IPS DF 6.9 (cell line): ENCODE data around the gene SLC28A3.

ENCODE experiments used
- DNase-seq: peaks from one replicate; pipeline ENCODE4 v3.0.0-alpha.2; 2013; ENCODE audit warnings: low read depth, low spot score
- H3K27ac ChIP-seq: one replicate; pipeline ENCODE4 v1.5.1; 2013; ENCODE audit warnings: low read length, control low read depth
- H3K27me3 ChIP-seq: 2 replicates; pipeline ENCODE4 v1.6.1; 2013; ENCODE audit warnings: mild to moderate bottlenecking, low read length; ENCODE audit not compliant: control insufficient read depth, insufficient read depth
- H3K36me3 ChIP-seq: 2 replicates; pipeline ENCODE4 v1.6.1; 2013; ENCODE audit warnings: low read length; ENCODE audit not compliant: control insufficient read depth, insufficient read depth
- H3K4me1 ChIP-seq: 2 replicates; pipeline ENCODE4 v1.6.1; 2013; ENCODE audit warnings: low read length; ENCODE audit not compliant: control insufficient read depth, insufficient read depth
- H3K4me3 ChIP-seq: 2 replicates; pipeline ENCODE4 v1.5.1; 2013; ENCODE audit warnings: mild to moderate bottlenecking, low read length
- H3K9me3 ChIP-seq: 2 replicates; pipeline ENCODE4 v1.6.1; 2013; ENCODE audit warnings: low read length, inconsistent platforms; ENCODE audit not compliant: control insufficient read depth, insufficient read depth
- WGBS: extraction: QIAGEN DNeasy Blood & Tissue Kit; methylation state at CpG from one replicate; pipeline ENCODE4 v1.1.7; 2013; ENCODE audit warnings: mixed read lengths, missing lambda C conversion rate; ENCODE audit not compliant: insufficient read length, insufficient coverage; 5-methylcytosine and 5-hydroxymethylcytosine counted together

SLC28A3 gene

DNA sequence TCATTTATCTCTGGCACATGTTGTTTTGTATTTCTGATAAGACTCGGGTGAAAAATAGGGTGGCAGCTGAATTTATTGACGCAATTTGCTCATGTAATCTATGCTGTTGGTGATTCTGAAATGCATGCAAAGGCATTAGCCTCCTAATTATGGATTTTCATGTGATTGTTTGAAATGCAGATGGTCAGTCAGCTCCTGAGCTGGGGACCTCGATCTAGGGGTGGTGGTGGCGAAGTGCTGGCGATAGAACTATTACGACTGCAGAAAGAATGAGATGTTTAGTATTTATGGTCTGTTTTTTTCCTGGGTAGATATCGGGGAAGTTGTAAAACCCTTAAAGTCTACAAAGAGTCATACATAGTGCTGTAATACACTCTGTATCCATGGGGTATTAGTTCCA lies 88.6 kb downstream of the SLC28A3 start:
- Histone ChIP-seq H3K4me3 (no peak overlapping the region), H3K4me1 (no peaks in the 10 kb centered on the region), H3K9me3 (no peaks in the 10 kb centered on the region), H3K36me3 (no peaks in the 10 kb centered on the region), H3K27me3 (no peaks in the 10 kb centered on the region), H3K27ac (no peak overlapping the region)
- no CpG with 5 or more reads among the region's 7 CpGs for WGBS
- DNase-seq = no peak

DNA sequence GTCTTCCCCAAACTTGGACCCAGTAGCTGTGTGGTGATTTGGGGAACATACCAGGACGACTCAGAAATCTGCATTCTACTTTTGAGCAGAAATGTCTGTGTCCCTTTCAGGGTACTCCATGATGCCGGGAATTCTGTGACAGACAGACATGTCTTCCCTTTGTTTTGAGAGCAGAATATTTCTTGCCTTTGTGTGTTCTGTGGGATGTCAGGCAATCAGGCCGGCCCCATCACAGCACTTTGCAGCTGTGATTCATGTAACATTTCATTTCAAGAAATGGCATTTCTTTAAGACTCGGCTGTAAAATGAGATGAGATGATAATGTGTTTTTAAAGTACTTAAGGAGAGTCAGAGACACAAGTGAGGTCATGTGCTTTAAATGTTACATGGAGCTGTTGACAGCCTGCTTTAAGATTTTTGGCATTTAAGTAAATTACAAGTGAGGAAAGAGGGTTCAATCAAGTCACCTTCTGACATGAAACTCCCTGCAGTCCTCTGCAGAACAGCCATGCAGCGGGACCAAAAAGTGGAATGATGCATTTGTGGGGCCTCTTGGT lies 98.7 kb downstream of the SLC28A3 start:
- H3K9me3 ChIP-seq = peaks cover 2% of the 10 kb centered on the region; the same call in 1 of the 2 replicates
- no CpG with 5 or more reads among the region's 5 CpGs for WGBS
- H3K4me1 ChIP-seq = no peaks in the 10 kb centered on the region
- H3K27ac ChIP-seq = no peak overlapping the region
- H3K36me3 ChIP-seq = no peaks in the 10 kb centered on the region
- DNase-seq = no peak
- no peaks in the 10 kb centered on the region for H3K27me3 ChIP-seq
- no peak overlapping the region for H3K4me3 ChIP-seq

GRCh38 chr9:84239343-84239742 lies 101.2 kb downstream of the SLC28A3 start:
- DNase-seq = no peak
- no peak overlapping the region for H3K4me3 ChIP-seq
- no peaks in the 10 kb centered on the region for H3K27me3 ChIP-seq
- H3K27ac ChIP-seq = no peak overlapping the region
- no peaks in the 10 kb centered on the region for H3K4me1 ChIP-seq
- no CpG with 5 or more reads among the region's 2 CpGs for WGBS
- H3K9me3 ChIP-seq = peaks cover 2% of the 10 kb centered on the region; the same call in 1 of the 2 replicates
- H3K36me3 ChIP-seq = no peaks in the 10 kb centered on the region

- Histone ChIP-seq H3K9me3 (peaks cover 2% of the 10 kb centered on the region; the same call in 1 of the 2 replicates), H3K36me3 (no peaks in the 10 kb centered on the region), H3K27me3 (no peaks in the 10 kb centered on the region), H3K4me1 (no peaks in the 10 kb centered on the region), H3K4me3 (no peak overlapping the region), H3K27ac (no peak overlapping the region)
- DNase-seq = no peak
- no CpG with 5 or more reads among the region's 4 CpGs for WGBS
These were observed 101.9 kb downstream of the SLC28A3 start for GRCh38 chr9:84238652-84239051.

DNA sequence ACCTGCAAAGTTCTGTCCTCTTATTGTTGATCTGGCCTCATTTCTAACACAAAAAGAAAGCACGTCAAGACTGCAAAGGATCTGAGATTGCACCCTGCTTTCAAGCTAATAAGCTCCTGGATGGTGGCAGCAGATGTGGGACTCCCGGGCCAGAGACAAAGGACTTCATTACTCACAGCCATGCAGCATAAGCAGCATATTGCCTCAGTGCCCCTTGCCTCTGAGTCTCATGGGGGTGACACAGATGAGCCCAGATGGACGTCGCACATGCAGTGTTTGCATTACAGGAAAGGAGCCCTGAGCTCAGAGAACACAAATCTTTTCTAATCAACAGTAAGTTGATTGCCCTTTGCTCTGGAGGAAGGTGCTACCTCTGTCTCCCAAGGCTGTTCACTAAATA lies 105.0 kb downstream of the SLC28A3 start:
- WGBS = no CpG with 5 or more reads among the region's 4 CpGs
- Histone ChIP-seq H3K9me3 (peaks cover 2% of the 10 kb centered on the region; the same call in 1 of the 2 replicates), H3K36me3 (no peaks in the 10 kb centered on the region), H3K27ac (no peak overlapping the region), H3K27me3 (no peaks in the 10 kb centered on the region), H3K4me1 (no peaks in the 10 kb centered on the region), H3K4me3 (no peak overlapping the region)
- no peak for DNase-seq

DNA sequence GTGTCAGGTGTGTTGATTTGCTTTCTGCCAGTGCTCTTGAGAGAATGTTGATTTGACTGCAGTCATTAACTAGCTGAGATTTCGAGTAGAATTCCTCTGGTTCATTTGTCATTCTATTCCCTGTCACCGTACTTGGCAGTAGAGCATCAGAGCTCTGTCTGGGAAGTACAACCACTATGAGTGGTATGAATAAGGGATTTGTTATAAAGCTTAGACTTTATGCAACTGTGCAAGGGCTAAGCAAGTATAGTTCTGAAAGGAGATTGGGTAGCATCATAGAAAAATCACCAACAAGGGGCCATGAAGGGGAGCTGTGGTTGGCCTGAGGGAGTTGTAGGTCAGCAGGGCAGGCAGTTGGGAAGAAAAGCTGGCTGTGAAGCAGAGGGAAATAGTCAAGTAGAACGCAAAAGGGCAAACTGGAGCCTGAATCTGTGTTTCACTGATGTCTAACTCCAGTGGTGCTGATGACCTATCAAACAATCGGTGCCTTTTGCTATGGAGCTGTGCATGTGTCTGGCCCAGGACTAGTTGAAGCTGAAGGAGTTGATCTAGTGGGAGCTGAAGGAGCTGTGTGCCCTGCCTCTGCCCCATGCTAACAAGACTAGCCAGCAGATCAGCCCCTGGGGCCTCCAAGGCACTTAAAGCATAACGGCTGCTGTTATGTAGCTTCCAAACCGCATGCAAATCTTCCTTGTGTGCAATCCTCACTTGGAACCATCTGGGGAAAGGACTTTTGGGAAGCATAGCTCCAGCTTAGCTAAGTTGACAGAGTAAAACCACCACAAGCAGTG lies 110.0 kb downstream of the SLC28A3 start:
- DNase-seq = no peak
- no CpG with 5 or more reads among the region's 6 CpGs for WGBS
- Histone ChIP-seq H3K36me3 (no peaks in the 10 kb centered on the region), H3K27me3 (no peaks in the 10 kb centered on the region), H3K9me3 (no peaks in the 10 kb centered on the region), H3K4me3 (no peak overlapping the region), H3K4me1 (no peaks in the 10 kb centered on the region), H3K27ac (no peak overlapping the region)

- DNase-seq = no peak
- Histone ChIP-seq H3K27me3 (no peaks in the 10 kb centered on the region), H3K4me1 (no peaks in the 10 kb centered on the region), H3K4me3 (no peak overlapping the region), H3K27ac (no peak overlapping the region), H3K9me3 (no peaks in the 10 kb centered on the region), H3K36me3 (no peaks in the 10 kb centered on the region)
- no CpG with 5 or more reads among the region's 4 CpGs for WGBS
These were observed 111.4 kb downstream of the SLC28A3 start for GRCh38 chr9:84229191-84229590.

GRCh38 chr9:84228130-84228720 lies 112.3 kb downstream of the SLC28A3 start:
- Histone ChIP-seq H3K4me1 (no peaks in the 10 kb centered on the region), H3K36me3 (no peaks in the 10 kb centered on the region), H3K27ac (no peak overlapping the region), H3K9me3 (no peaks in the 10 kb centered on the region), H3K4me3 (no peak overlapping the region), H3K27me3 (no peaks in the 10 kb centered on the region)
- no CpG with 5 or more reads among the region's 5 CpGs for WGBS
- DNase-seq = no peak

- no peaks in the 10 kb centered on the region for H3K9me3 ChIP-seq
- H3K4me1 ChIP-seq = no peaks in the 10 kb centered on the region
- no peak overlapping the region for H3K27ac ChIP-seq
- no peaks in the 10 kb centered on the region for H3K27me3 ChIP-seq
- H3K4me3 ChIP-seq = no peak overlapping the region
- no peak for DNase-seq
- WGBS = no CpG with 5 or more reads among the region's 1 CpG
- H3K36me3 ChIP-seq = no peaks in the 10 kb centered on the region
These were observed 114.4 kb downstream of the SLC28A3 start for GRCh38 chr9:84226126-84226525.
